ENCODE data around the gene SYCN. TPM values are rescaled to one million over a fixed set of nuclear protein-coding genes. Genes with fewer than 3 reads are reported as not detected.
"Not testable (repeated sequence)": the region's sequence is repeated elsewhere in the genome, so short reads cannot be mapped to it uniquely, and the experiment has no call there.

SYCN gene
- total and polyA plus RNA-seq, 2 donors from 2014 or later, result not detected

DNA sequence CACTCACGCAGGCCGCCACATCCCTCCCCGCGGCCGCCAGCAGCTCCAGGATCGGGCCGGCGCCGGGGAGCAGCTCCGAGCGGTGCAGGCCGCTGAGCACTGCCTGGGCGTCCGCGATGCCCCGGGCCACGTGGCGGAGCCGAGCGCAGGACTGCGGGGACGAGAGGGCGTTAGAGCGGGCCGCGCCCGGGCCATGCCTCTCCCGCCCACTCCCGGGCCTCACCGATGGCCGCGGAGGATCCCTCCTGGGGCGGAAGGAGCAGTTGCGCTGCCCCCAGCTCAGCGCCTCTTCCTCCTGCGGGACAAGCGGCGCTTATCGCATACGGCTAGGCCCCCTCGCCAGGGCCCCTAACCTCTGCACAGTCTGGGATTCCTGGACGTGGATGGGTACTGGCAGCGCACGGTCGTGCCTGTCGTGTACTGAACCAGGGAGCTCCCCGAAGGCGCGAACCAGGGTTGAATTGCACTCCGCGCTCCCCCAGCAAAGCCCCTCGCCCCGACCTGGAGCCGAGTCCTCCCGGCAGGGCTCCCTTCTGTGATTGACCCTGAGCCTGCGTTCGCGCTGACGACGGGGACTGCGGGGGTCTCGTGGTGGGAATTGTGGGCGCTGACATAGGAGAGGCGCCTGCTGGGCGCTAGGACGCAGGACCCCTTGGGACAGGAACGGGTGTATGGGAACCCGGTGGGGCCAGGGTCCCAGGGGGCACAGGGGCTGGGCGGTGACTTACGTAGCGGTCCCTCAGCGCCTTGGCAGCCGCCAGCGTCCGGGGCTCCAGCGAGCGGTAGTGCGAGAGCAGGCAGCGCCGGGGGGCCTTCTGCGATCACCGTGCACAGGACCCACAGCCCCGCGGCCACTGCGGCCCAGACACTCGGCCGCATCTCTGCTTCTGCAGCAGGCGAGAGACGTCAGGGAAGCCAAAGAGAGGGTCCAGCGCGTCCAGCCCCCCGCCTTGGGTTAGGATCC lies 43.9 kb upstream of the SYCN start:
- TF ChIP-seq, protein P1, sequence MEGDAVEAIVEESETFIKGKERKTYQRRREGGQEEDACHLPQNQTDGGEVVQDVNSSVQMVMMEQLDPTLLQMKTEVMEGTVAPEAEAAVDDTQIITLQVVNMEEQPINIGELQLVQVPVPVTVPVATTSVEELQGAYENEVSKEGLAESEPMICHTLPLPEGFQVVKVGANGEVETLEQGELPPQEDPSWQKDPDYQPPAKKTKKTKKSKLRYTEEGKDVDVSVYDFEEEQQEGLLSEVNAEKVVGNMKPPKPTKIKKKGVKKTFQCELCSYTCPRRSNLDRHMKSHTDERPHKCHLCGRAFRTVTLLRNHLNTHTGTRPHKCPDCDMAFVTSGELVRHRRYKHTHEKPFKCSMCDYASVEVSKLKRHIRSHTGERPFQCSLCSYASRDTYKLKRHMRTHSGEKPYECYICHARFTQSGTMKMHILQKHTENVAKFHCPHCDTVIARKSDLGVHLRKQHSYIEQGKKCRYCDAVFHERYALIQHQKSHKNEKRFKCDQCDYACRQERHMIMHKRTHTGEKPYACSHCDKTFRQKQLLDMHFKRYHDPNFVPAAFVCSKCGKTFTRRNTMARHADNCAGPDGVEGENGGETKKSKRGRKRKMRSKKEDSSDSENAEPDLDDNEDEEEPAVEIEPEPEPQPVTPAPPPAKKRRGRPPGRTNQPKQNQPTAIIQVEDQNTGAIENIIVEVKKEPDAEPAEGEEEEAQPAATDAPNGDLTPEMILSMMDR (IDR thresholded peaks at IDR 0.05; ENCODE audit: borderline replicate concordance, extremely low read depth, insufficient read depth), result no peak
- DNase-seq (peak in 4 of 5 donors; percentile 27 to 64 (median 50)), FAIRE-seq (no peak)
- H3K9ac ChIP-seq (ENCODE audit: low read length in 3 of 3), result no peak overlapping the region
- no peaks in the 10 kb centered on the region for H3K36me3 ChIP-seq (ENCODE audit: control insufficient read depth in 2 of 3, insufficient read depth in 3 of 3, low read length in 3 of 3)
- no peak overlapping the region for H3K27ac ChIP-seq (ENCODE audit: low read depth in 2 of 2, low read length in 2 of 2)
- peaks cover 0 to 2% (median 0%) of the 10 kb centered on the region in 3 donors for H3K4me1 ChIP-seq (ENCODE audit: control insufficient read depth in 2 of 3, insufficient read depth in 2 of 3, low read depth in 1 of 3, low read length in 3 of 3)
- H3K9me3 ChIP-seq (ENCODE audit: control insufficient read depth in 2 of 3, insufficient read depth in 1 of 3, low read length in 3 of 3), result no peaks in the 10 kb centered on the region
- intact Hi-C loops (cut with DNase I), result no loop called here
- no peak overlapping the region for H3K4me3 ChIP-seq (ENCODE audit: low read length in 3 of 3)
- peaks cover 18% of the 10 kb centered on the region for H3K27me3 ChIP-seq (ENCODE audit: control insufficient read depth, insufficient read depth, low read length)

DNA sequence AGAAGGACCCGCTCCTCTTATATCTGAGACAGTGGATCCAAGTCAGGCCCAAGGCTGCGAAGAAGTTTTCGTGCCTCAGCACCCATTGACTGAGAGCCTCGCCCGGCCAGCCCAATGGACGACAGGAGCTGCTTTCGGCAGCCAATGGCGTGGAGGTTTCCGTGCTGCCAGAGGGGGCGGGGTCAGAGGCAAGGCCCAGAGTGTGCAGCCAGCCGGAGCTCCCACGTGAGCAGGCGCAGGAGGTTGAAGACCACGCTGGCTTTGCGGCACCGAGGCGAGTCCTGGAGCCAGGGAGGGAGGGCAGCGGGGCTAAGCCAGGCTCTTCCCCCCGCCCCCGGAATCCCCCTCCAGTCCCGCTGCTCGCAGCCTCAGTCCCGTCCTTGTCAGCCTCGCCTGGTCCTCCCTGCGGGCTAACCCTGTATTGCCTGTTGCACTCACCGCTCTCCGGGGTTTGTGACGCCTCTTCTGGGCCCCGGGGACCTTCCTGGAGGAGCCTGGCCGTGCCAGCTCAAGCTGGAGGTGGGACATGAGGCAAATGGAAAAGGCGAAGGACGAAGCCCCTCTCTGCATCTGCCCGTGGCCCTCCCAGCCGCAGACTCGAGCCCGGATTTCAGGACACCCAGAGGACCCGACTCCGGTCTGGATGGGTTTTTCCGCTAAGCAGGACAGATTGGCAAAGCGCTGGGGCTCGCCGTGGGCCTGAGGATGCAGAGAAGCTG lies 43.0 kb upstream of the SYCN start:
- Histone ChIP-seq H3K27me3 (ENCODE audit: control insufficient read depth, insufficient read depth, low read length) (peaks cover 18% of the 10 kb centered on the region), H3K4me3 (ENCODE audit: low read length in 3 of 3) (no peak overlapping the region), H3K9ac (ENCODE audit: low read length in 3 of 3) (no peak overlapping the region), H3K4me1 (ENCODE audit: control insufficient read depth in 2 of 3, insufficient read depth in 2 of 3, low read depth in 1 of 3, low read length in 3 of 3) (peaks cover 0 to 2% (median 0%) of the 10 kb centered on the region in 3 donors), H3K9me3 (ENCODE audit: control insufficient read depth in 2 of 3, insufficient read depth in 1 of 3, low read length in 3 of 3) (no peaks in the 10 kb centered on the region), H3K36me3 (ENCODE audit: control insufficient read depth in 2 of 3, insufficient read depth in 3 of 3, low read length in 3 of 3) (no peaks in the 10 kb centered on the region), H3K27ac (ENCODE audit: low read depth in 2 of 2, low read length in 2 of 2) (no peak overlapping the region)
- no peak for FAIRE-seq
- peak; percentile 69 to 86 (median 78) for DNase-seq
- intact Hi-C loops (cut with DNase I), result no loop called here
- TF ChIP-seq, protein P1 (IDR thresholded peaks at IDR 0.05; ENCODE audit: borderline replicate concordance, extremely low read depth, insufficient read depth), result no peak

DNA sequence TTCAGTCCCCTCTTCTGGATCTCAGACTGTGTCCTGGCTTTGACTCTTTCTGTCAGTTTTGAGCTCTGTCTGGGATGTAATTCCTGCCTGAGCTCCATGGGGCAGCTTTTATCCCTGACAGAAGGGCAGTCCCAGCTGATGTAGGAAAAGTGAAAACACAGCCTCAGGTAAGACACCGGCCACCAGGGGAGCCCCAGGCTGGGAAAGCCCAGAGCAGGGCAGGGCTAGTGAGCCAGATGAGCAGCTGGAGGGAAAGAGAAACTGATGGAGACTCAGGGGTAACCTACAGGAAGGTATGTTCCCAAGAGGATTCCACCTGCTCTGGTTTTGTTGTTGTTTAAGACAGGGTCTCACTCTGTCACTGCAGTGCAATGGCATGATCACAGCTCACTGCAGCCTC lies 41.1 kb upstream of the SYCN start:
- FAIRE-seq; DNase-seq; H3K9me3 ChIP-seq (ENCODE audit: control insufficient read depth in 2 of 3, insufficient read depth in 1 of 3, low read length in 3 of 3); H3K27ac ChIP-seq (ENCODE audit: low read depth in 2 of 2, low read length in 2 of 2); H3K4me3 ChIP-seq (ENCODE audit: low read length in 3 of 3); H3K4me1 ChIP-seq (ENCODE audit: control insufficient read depth in 2 of 3, insufficient read depth in 2 of 3, low read depth in 1 of 3, low read length in 3 of 3); H3K36me3 ChIP-seq (ENCODE audit: control insufficient read depth in 2 of 3, insufficient read depth in 3 of 3, low read length in 3 of 3); intact Hi-C loops (cut with DNase I); H3K9ac ChIP-seq (ENCODE audit: low read length in 3 of 3): not testable (repeated sequence)
- peaks cover 18% of the 10 kb centered on the region for H3K27me3 ChIP-seq (ENCODE audit: control insufficient read depth, insufficient read depth, low read length)

DNA sequence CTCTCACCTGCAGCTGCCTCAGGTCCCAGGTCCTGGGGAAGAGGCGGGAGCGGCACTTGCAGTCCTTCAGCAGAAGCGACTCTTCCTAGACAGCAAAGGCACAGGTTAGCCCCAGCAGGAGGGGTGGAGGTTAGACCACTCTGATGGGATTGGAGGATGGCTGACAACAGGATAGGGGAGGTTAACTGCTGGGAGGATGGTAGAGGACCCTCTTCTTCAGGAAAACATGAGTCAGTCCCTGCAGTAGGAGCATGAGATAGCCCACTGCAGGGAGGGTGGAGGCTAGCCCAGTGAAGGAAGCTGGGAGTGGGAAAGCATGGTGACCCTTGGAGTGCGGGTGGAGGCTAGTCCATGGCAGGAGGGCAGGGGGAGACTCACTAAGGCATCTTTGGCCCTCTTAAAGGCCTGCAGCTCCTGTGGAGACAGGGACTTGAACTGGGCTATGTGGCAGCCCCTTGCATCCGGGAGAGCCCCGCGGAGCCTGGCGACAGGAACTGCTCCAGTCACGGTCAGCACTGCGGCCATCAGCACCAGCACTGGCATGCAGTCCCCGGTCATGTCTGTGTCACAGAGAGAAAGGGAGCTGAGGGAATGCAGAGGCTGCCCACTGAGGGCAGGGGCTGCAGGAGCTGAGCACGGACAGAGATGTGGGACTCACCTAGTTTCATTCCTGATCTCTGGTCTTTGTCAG lies 40.5 kb upstream of the SYCN start, which contains the start of gene IFNL3:
IFNL3 (minus strand) TSS at position 597 of the 691 bp plus-strand sequence; CDS start at position 558, 39 bp downstream.
- H3K9ac ChIP-seq (ENCODE audit: low read length in 3 of 3); H3K4me1 ChIP-seq (ENCODE audit: control insufficient read depth in 2 of 3, insufficient read depth in 2 of 3, low read depth in 1 of 3, low read length in 3 of 3); intact Hi-C loops (cut with DNase I); H3K27ac ChIP-seq (ENCODE audit: low read depth in 2 of 2, low read length in 2 of 2); H3K4me3 ChIP-seq (ENCODE audit: low read length in 3 of 3); DNase-seq; H3K9me3 ChIP-seq (ENCODE audit: control insufficient read depth in 2 of 3, insufficient read depth in 1 of 3, low read length in 3 of 3); FAIRE-seq; H3K36me3 ChIP-seq (ENCODE audit: control insufficient read depth in 2 of 3, insufficient read depth in 3 of 3, low read length in 3 of 3): not testable (repeated sequence)
- peaks cover 18% of the 10 kb centered on the region for H3K27me3 ChIP-seq (ENCODE audit: control insufficient read depth, insufficient read depth, low read length)

DNA sequence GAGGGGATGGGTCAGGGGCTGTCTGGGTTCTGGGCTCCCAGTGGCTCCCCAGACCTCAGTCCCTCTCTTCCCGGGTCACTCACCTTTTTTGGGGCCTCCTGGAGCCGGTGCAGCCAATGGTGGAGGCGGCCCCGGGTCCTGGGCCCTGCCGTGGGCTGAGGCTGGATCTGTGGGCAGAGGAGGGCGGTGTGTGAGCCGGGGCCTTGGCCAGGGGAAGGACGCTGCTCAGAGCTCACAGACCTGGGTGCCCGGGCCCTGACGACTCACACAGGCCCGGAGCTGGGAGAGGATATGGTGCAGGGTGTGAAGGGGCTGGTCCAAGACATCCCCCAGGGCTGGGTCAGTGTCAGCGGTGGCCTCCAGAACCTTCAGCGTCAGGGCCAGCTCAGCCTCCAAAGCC lies 39.7 kb upstream of the SYCN start:
- H3K9ac ChIP-seq (ENCODE audit: low read length in 3 of 3); H3K4me3 ChIP-seq (ENCODE audit: low read length in 3 of 3); FAIRE-seq; H3K27ac ChIP-seq (ENCODE audit: low read depth in 2 of 2, low read length in 2 of 2); DNase-seq; H3K9me3 ChIP-seq (ENCODE audit: control insufficient read depth in 2 of 3, insufficient read depth in 1 of 3, low read length in 3 of 3); H3K36me3 ChIP-seq (ENCODE audit: control insufficient read depth in 2 of 3, insufficient read depth in 3 of 3, low read length in 3 of 3); H3K4me1 ChIP-seq (ENCODE audit: control insufficient read depth in 2 of 3, insufficient read depth in 2 of 3, low read depth in 1 of 3, low read length in 3 of 3); H3K27me3 ChIP-seq (ENCODE audit: control insufficient read depth, insufficient read depth, low read length); intact Hi-C loops (cut with DNase I): not testable (repeated sequence)

Data from kidney (tissue), 14 donors.